SU-DHL-6 (cell line): ENCODE results near the gene TMEM163.

Experiments used
- CTCF ChIP-seq: fragments of 200-600 bp; sonication (generic); IDR thresholded peaks from one replicate; pipeline ENCODE4 v1.5.1; 2017; ENCODE audit warnings: antibody characterized with exemption, mild to moderate bottlenecking, low read length, moderate library complexity; ENCODE audit not compliant: insufficient read depth, poor library complexity, severe bottlenecking
- EZH2phosphoT487 ChIP-seq: fragments of 200-600 bp; sonication (generic), shearing (Covaris generic); conservative IDR thresholded peaks from 2 replicates; pipeline ENCODE4 v1.6.1; 2018; ENCODE audit warnings: mild to moderate bottlenecking, antibody characterized with exemption, low read length, moderate library complexity, mixed read lengths

- no peak for TF ChIP-seq CTCF
- no peak for TF ChIP-seq EZH2phosphoT487
Observed at GRCh38 chr2:134705861-134706586, 12.8 kb downstream of the TMEM163 start.
